DOHH2 (cell line): ENCODE measurements around the gene PMPCB.

Source experiments
- H3F3A ChIP-seq: fragments of 200-600 bp; sonication (generic), shearing (Covaris generic); 2 replicates; pipeline ENCODE4 v1.6.0; 2016; ENCODE audit warnings: antibody characterized with exemption, mild to moderate bottlenecking; ENCODE audit not compliant: control insufficient read depth, insufficient read depth
- H3K27ac ChIP-seq: fragments of 200-600 bp; sonication (generic); 2 replicates; pipeline ENCODE4 v1.5.1; 2014; ENCODE audit warnings: low read depth, mild to moderate bottlenecking, low read length, moderate library complexity
- H3K27me3 ChIP-seq: fragments of 200-600 bp; sonication (generic); 2 replicates; pipeline ENCODE4 v1.6.1; 2014; ENCODE audit warnings: mild to moderate bottlenecking, low read length, mixed read lengths; ENCODE audit not compliant: control insufficient read depth
- H3K36me3 ChIP-seq: fragments of 200-600 bp; sonication (generic); 2 replicates; pipeline ENCODE4 v1.6.1; 2014; ENCODE audit warnings: mild to moderate bottlenecking, low read length, moderate library complexity, mixed read lengths; ENCODE audit not compliant: control insufficient read depth
- H3K4me1 ChIP-seq: fragments of 200-600 bp; sonication (generic); 2 replicates; pipeline ENCODE4 v1.6.1; 2014; ENCODE audit warnings: mild to moderate bottlenecking, low read length, mixed read lengths; ENCODE audit not compliant: control insufficient read depth
- H3K4me2 ChIP-seq: fragments of 200-600 bp; sonication (generic); 2 replicates; pipeline ENCODE4 v1.6.0; 2014; ENCODE audit warnings: mild to moderate bottlenecking, low read length, moderate library complexity
- H3K4me3 ChIP-seq: fragments of 200-600 bp; sonication (generic); 2 replicates; pipeline ENCODE4 v1.5.1; 2014; ENCODE audit warnings: mild to moderate bottlenecking, low read length, mixed read lengths
- H3K79me2 ChIP-seq: fragments of 200-600 bp; sonication (generic); 2 replicates; pipeline ENCODE4 v1.6.1; 2014; ENCODE audit warnings: mild to moderate bottlenecking, low read length, mixed read lengths; ENCODE audit not compliant: control insufficient read depth
- H3K9me2 ChIP-seq: fragments of 200-600 bp; sonication (generic); replicated peaks from 2 replicates; pipeline ENCODE4 v1.6.1; 2014; ENCODE audit warnings: mild to moderate bottlenecking, low read length, mixed read lengths; ENCODE audit not compliant: control insufficient read depth
- H3K9me3 ChIP-seq: fragments of 200-600 bp; sonication (generic); 2 replicates; pipeline ENCODE4 v1.6.1; 2014; ENCODE audit warnings: antibody characterized with exemption, low read length, mixed read lengths; ENCODE audit not compliant: control insufficient read depth, insufficient read depth
- H4K20me1 ChIP-seq: fragments of 200-600 bp; sonication (generic); 2 replicates; pipeline ENCODE4 v1.6.0; 2014; ENCODE audit warnings: low read depth, mild to moderate bottlenecking, antibody characterized with exemption, low read length, moderate library complexity; ENCODE audit not compliant: control insufficient read depth, insufficient read depth
- CTCF ChIP-seq: fragments of 200-600 bp; sonication (generic); IDR thresholded peaks from one replicate; pipeline ENCODE4 v1.5.1; 2014; ENCODE audit warnings: antibody characterized with exemption, mild to moderate bottlenecking, low read depth, low read length; ENCODE audit not compliant: poor library complexity, severe bottlenecking
- EZH2phosphoT487 ChIP-seq: fragments of 200-600 bp; sonication (generic); IDR thresholded peaks from 2 replicates; pipeline ENCODE4 v1.6.1; 2017; ENCODE audit warnings: borderline replicate concordance, mild to moderate bottlenecking, antibody characterized with exemption, low read length, moderate library complexity, mixed read lengths

PMPCB gene

DNA sequence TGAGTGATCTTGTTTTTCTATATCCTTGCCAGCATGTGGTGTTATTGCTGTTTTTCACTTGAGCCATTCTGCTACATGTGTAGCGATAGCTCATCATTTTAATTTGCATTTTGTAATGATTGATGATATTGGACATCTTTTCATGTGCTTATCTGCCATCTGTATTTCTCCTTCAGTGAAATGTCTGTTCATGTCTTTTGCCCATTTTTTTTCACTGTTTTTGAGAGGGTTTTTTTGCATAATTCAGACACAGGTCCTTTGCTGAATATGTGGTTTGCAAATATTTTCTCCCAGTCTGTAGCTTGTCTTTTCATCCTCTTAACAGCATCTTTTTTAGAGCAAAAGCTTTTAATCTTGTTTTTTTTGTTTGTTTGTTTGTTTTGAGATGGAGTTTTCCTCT, 3.7 kb upstream of the PMPCB start:
- Histone ChIP-seq H3K9me3 (no peaks in the 10 kb centered on the region), H3F3A (no peaks in the 10 kb centered on the region; the same call in 1 of the 2 replicates), H3K79me2 (peaks cover 13% of the 10 kb centered on the region), H4K20me1 (no peaks in the 10 kb centered on the region), H3K27ac (no peak overlapping the region), H3K4me2 (no peak overlapping the region), H3K4me1 (peaks cover 15% of the 10 kb centered on the region), H3K9me2 (no peaks in the 10 kb centered on the region), H3K4me3 (no peak overlapping the region), H3K27me3 (no peaks in the 10 kb centered on the region), H3K36me3 (peaks cover 11% of the 10 kb centered on the region)
- TF ChIP-seq CTCF (no peak), EZH2phosphoT487 (no peak)

GRCh38 chr7:103297837-103298179, 573 bp downstream of the PMPCB start:
- H3K79me2 ChIP-seq = peaks cover 52% of the 10 kb centered on the region
- no peaks in the 10 kb centered on the region for H3K9me2 ChIP-seq
- H3K4me2 ChIP-seq = peak overlapping the region; percentile 86
- no peaks in the 10 kb centered on the region; the same call in 1 of the 2 replicates for H4K20me1 ChIP-seq
- TF ChIP-seq EZH2phosphoT487 = no peak
- no peak for TF ChIP-seq CTCF
- H3F3A ChIP-seq = peaks cover 9% of the 10 kb centered on the region
- peak overlapping the region; percentile 77 for H3K4me3 ChIP-seq
- H3K4me1 ChIP-seq = peaks cover 29% of the 10 kb centered on the region
- no peaks in the 10 kb centered on the region for H3K9me3 ChIP-seq
- H3K36me3 ChIP-seq = peaks cover 53% of the 10 kb centered on the region
- peak overlapping the region; percentile 76 for H3K27ac ChIP-seq
- no peaks in the 10 kb centered on the region for H3K27me3 ChIP-seq

DNA sequence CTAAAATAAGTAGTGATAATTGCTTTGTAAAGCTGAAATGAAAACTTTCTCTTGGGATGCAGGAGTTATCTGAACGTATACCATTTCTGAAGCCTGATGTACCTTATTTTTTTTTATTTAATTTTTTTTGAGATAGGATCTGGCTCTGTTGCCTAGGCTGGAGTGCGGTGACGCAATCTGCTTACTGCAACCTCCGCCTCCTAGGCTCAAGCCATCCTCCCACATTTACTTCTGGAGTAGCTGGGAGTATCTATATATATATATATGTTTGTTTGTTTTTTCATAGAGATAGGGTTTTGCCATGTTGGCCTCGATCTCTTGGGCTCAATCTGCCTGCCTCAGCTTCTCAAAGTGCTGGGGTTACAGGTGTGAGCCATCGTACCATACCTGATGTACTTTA, 2.4 kb downstream of the PMPCB start:
- no peak for TF ChIP-seq CTCF
- no peak for TF ChIP-seq EZH2phosphoT487
- Histone ChIP-seq H3K27ac (no peak overlapping the region), H3K4me2 (peak overlapping the region; percentile 86), H3K4me3 (0 out of 2 replicates have a peak overlapping the region, but pooled peaks have one; percentile 77), H3K27me3 (no peaks in the 10 kb centered on the region), H3F3A (peaks cover 12% of the 10 kb centered on the region), H3K36me3 (peaks cover 71% of the 10 kb centered on the region), H3K9me2 (no peaks in the 10 kb centered on the region), H4K20me1 (no peaks in the 10 kb centered on the region; the same call in 1 of the 2 replicates), H3K79me2 (peaks cover 65% of the 10 kb centered on the region), H3K9me3 (no peaks in the 10 kb centered on the region), H3K4me1 (peaks cover 25% of the 10 kb centered on the region)
